Germinal center (tissue), 1 donor: ENCODE measurements around the gene VPS26A.

ENCODE experiments used
- DNase-seq: peaks from one replicate; pipeline ENCODE4 v3.0.0; 2012; ENCODE audit warnings: mixed read lengths, low spot score

The VPS26A gene

GRCh38 chr10:69179089-69179742, 55.2 kb downstream of the VPS26A start:
- DNase-seq, result peak; percentile 18

- peak; percentile 89 for DNase-seq
Observed at GRCh38 chr10:69179743-69180524, 56.0 kb downstream of the VPS26A start, which contains the start of gene SUPV3L1. TSS of gene SUPV3L1 (plus strand) at chr10:69180234. CDS start at chr10:69180292, 58 bp downstream.

- peak; percentile 42 for DNase-seq
Observed at GRCh38 chr10:69180525-69181204, 56.7 kb downstream of the VPS26A start.

- DNase-seq, result no peak
Observed at GRCh38 chr10:69181433-69181832, 57.5 kb downstream of the VPS26A start.

- no peak for DNase-seq
Observed at GRCh38 chr10:69182005-69182404, 58.0 kb downstream of the VPS26A start.

- no peak for DNase-seq
Observed at GRCh38 chr10:69186524-69186923, 62.5 kb downstream of the VPS26A start.

GRCh38 chr10:69201045-69201444, 77.1 kb downstream of the VPS26A start:
- no peak for DNase-seq

- DNase-seq, result no peak
Observed at GRCh38 chr10:69202332-69202731, 78.4 kb downstream of the VPS26A start.

GRCh38 chr10:69208761-69209160, 84.8 kb downstream of the VPS26A start:
- no peak for DNase-seq

- no peak for DNase-seq
Observed at GRCh38 chr10:69209787-69210484, 86.0 kb downstream of the VPS26A start.

- DNase-seq, result no peak
Observed at GRCh38 chr10:69211104-69211503, 87.1 kb downstream of the VPS26A start.

- DNase-seq, result no peak
Observed at GRCh38 chr10:69211524-69211923, 87.5 kb downstream of the VPS26A start.

GRCh38 chr10:69213591-69214311, 89.8 kb downstream of the VPS26A start:
- DNase-seq, result no peak

- DNase-seq, result no peak
Observed at GRCh38 chr10:69214666-69215131, 90.7 kb downstream of the VPS26A start.

GRCh38 chr10:69215405-69216171, 91.6 kb downstream of the VPS26A start:
- no peak for DNase-seq

GRCh38 chr10:69216577-69217118, 92.7 kb downstream of the VPS26A start:
- no peak for DNase-seq

- no peak for DNase-seq
Observed at GRCh38 chr10:69217119-69217754, 93.3 kb downstream of the VPS26A start.

GRCh38 chr10:69218831-69219230, 94.9 kb downstream of the VPS26A start:
- no peak for DNase-seq

GRCh38 chr10:69220041-69220451, 96.1 kb downstream of the VPS26A start, which contains the start of gene HKDC1:
TSS of gene HKDC1 (plus strand) at chr10:69220332. CDS start at chr10:69220436, 104 bp downstream.
- no peak for DNase-seq

GRCh38 chr10:69220507-69220906, 96.5 kb downstream of the VPS26A start:
- DNase-seq, result no peak
